KMS-11 (cell line): ENCODE data around the gene KCNJ6.

Experiments
- H2AFZ ChIP-seq: fragments of 200-600 bp; sonication (generic); 2 replicates; pipeline ENCODE4 v1.6.1; 2016; ENCODE audit warnings: antibody characterized with exemption, mixed run types, low read depth
- H3K27ac ChIP-seq: fragments of 200-600 bp; sonication (generic); 2 replicates; pipeline ENCODE4 v1.6.1; 2016; ENCODE audit warnings: mild to moderate bottlenecking, mixed run types
- H3K27me3 ChIP-seq: fragments of 200-600 bp; sonication (generic); 2 replicates; pipeline ENCODE4 v1.6.1; 2017; ENCODE audit warnings: mild to moderate bottlenecking, low read depth, mixed run types, moderate library complexity; ENCODE audit not compliant: insufficient read depth
- H3K36me3 ChIP-seq: fragments of 200-600 bp; sonication (generic); 2 replicates; pipeline ENCODE4 v1.6.1; 2017; ENCODE audit warnings: mild to moderate bottlenecking, mixed run types; ENCODE audit not compliant: insufficient read depth
- H3K4me1 ChIP-seq: fragments of 200-600 bp; sonication (generic); 2 replicates; pipeline ENCODE4 v1.6.1; 2016; ENCODE audit warnings: mild to moderate bottlenecking, low read depth, mixed run types; ENCODE audit not compliant: poor library complexity, severe bottlenecking
- H3K4me2 ChIP-seq: fragments of 200-600 bp; sonication (generic); 2 replicates; pipeline ENCODE4 v1.7.0; 2016; ENCODE audit warnings: mild to moderate bottlenecking, mixed run types
- H3K4me3 ChIP-seq: fragments of 200-600 bp; sonication (generic); IDR thresholded peaks from 2 replicates; pipeline ENCODE4 v1.6.1; 2017; ENCODE audit warnings: low read depth, low read length, mixed read lengths; ENCODE audit not compliant: insufficient read depth
- H3K79me2 ChIP-seq: fragments of 200-600 bp; sonication (generic); 2 replicates; pipeline ENCODE4 v1.6.1; 2016; ENCODE audit warnings: low read depth, mixed run types; ENCODE audit not compliant: insufficient read depth
- H3K9ac ChIP-seq: fragments of 200-600 bp; sonication (generic); 2 replicates; pipeline ENCODE4 v1.6.1; 2016; ENCODE audit warnings: mild to moderate bottlenecking, mixed run types
- H4K20me1 ChIP-seq: fragments of 200-600 bp; sonication (generic); 2 replicates; pipeline ENCODE4 v1.6.1; 2016; ENCODE audit warnings: mild to moderate bottlenecking, mixed run types; ENCODE audit not compliant: insufficient read depth
- TF ChIP-seq, protein P1 (sequence below): fragments of 200-600 bp; sonication (generic); conservative IDR thresholded peaks from 2 replicates; pipeline ENCODE4 v1.6.1; 2017; ENCODE audit warnings: low read depth, mild to moderate bottlenecking, antibody characterized with exemption, low read length, moderate library complexity, mixed read lengths

Gene KCNJ6

GRCh38 chr21:37565530-37566223 lies 350.6 kb downstream of the KCNJ6 start:
- H3K4me2 ChIP-seq: peak overlapping the region; percentile 98

DNA sequence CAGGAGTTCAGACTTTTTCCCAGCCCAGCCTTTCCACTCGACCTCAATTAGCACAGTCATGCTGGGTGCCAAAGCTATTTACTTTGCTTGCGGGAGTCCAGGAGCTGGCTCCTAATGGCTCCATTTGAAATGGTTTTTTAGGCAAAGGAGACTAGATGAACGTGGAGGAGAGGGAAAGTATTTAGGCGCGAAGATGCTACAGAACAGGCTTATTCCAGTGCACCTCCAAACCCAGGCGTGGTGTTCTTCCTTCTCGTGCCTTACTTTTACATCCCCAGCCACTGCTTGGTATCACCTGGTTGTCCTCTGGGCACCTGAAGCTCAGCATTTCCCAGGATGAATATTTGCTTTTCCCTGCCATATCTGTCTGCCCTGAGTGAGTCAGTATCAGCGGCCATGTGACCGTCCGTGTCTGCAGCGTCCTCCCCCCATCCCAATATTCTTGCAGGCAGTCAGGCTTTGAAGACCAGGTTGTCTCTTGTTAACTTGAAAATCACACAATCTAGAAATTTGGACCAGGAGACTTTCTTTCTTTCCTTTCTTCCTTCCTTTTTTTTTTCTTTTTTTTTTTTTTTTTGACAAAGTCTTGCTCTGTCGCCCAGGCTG lies 351.2 kb downstream of the KCNJ6 start:
- peak overlapping the region; percentile 94 for H3K9ac ChIP-seq
- H3K36me3 ChIP-seq: no peaks in the 10 kb centered on the region
- no peaks in the 10 kb centered on the region for H3K27me3 ChIP-seq
- H3K4me1 ChIP-seq: peaks cover 26% of the 10 kb centered on the region
- peak overlapping the region; percentile 98 for H3K27ac ChIP-seq
- peaks cover 57% of the 10 kb centered on the region for H3K79me2 ChIP-seq
- H4K20me1 ChIP-seq: no peaks in the 10 kb centered on the region
- H2AFZ ChIP-seq: peak overlapping the region; percentile 94
- H3K4me2 ChIP-seq: peak overlapping the region; percentile 98
- TF ChIP-seq, protein P1, sequence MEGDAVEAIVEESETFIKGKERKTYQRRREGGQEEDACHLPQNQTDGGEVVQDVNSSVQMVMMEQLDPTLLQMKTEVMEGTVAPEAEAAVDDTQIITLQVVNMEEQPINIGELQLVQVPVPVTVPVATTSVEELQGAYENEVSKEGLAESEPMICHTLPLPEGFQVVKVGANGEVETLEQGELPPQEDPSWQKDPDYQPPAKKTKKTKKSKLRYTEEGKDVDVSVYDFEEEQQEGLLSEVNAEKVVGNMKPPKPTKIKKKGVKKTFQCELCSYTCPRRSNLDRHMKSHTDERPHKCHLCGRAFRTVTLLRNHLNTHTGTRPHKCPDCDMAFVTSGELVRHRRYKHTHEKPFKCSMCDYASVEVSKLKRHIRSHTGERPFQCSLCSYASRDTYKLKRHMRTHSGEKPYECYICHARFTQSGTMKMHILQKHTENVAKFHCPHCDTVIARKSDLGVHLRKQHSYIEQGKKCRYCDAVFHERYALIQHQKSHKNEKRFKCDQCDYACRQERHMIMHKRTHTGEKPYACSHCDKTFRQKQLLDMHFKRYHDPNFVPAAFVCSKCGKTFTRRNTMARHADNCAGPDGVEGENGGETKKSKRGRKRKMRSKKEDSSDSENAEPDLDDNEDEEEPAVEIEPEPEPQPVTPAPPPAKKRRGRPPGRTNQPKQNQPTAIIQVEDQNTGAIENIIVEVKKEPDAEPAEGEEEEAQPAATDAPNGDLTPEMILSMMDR: no peak
- no peak overlapping the region for H3K4me3 ChIP-seq

More at GRCh38 chr21:37565530-37566223, 350.6 kb downstream of the KCNJ6 start:
- Histone ChIP-seq H3K4me3 (no peak overlapping the region), H3K4me1 (peaks cover 26% of the 10 kb centered on the region), H2AFZ (peak overlapping the region; percentile 94; the same call in 1 of the 2 replicates), H3K36me3 (no peaks in the 10 kb centered on the region), H3K27ac (peak overlapping the region; percentile 98), H4K20me1 (no peaks in the 10 kb centered on the region), H3K79me2 (peaks cover 57% of the 10 kb centered on the region), H3K27me3 (no peaks in the 10 kb centered on the region), H3K9ac (peak overlapping the region; percentile 94; the same call in 1 of the 2 replicates)
- TF ChIP-seq, protein P1: no peak

DNA sequence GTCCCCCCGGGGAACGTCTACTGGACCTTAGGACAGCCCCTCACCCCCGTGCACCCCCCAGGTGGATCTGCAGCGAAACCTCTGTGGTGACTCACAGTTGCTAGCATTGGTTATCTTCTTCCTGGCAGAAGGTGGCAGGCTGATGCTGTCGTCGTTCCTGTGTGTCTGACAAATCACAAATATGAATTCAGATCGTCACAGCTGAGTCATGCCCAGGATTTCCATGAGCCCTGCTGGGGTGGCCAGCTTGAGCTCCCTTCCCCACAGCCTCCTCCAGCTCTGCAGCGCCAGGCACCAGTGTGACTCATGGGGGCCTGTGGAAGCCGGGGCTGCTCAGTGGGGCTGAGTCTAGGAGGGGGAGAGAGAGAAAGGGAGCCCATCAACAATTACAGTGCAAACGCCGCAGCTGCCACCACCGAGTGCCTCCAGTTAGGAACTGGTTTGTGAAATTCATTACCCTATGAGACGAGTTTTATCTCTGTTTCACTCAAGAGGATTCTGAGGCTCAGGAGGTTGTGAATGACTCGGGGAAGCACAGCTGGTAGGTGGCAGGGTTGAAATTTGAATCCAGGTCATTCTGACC lies 351.8 kb downstream of the KCNJ6 start:
- H3K27ac ChIP-seq: peak overlapping the region; percentile 98
- H4K20me1 ChIP-seq: no peaks in the 10 kb centered on the region
- H3K27me3 ChIP-seq: no peaks in the 10 kb centered on the region
- no peak overlapping the region for H3K4me3 ChIP-seq
- H3K79me2 ChIP-seq: peaks cover 57% of the 10 kb centered on the region
- no peaks in the 10 kb centered on the region for H3K36me3 ChIP-seq
- peak overlapping the region; percentile 94 for H2AFZ ChIP-seq
- H3K4me2 ChIP-seq: peak overlapping the region; percentile 98
- peak overlapping the region; percentile 94 for H3K9ac ChIP-seq
- TF ChIP-seq, protein P1: peak; percentile 26; the same call in 1 of the 2 replicates
- H3K4me1 ChIP-seq: peaks cover 26% of the 10 kb centered on the region

GRCh38 chr21:37563641-37564340 lies 352.5 kb downstream of the KCNJ6 start:
- H3K9ac ChIP-seq: peak overlapping the region; percentile 94
- peak overlapping the region; percentile 17 for H3K4me3 ChIP-seq
- peak overlapping the region; percentile 98 for H3K4me2 ChIP-seq
- TF ChIP-seq, protein P1: 0 out of 2 replicates have a peak, but pooled peaks have one; percentile 32
- peaks cover 26% of the 10 kb centered on the region for H3K4me1 ChIP-seq
- H3K27me3 ChIP-seq: no peaks in the 10 kb centered on the region
- H4K20me1 ChIP-seq: no peaks in the 10 kb centered on the region
- no peaks in the 10 kb centered on the region for H3K36me3 ChIP-seq
- H2AFZ ChIP-seq: peak overlapping the region; percentile 94
- peaks cover 57% of the 10 kb centered on the region for H3K79me2 ChIP-seq
- peak overlapping the region; percentile 98 for H3K27ac ChIP-seq
